ENCODE results near the gene TAF6L. TPM values are rescaled to one million over a fixed set of nuclear protein-coding genes. Genes with fewer than 3 reads are reported as not detected.
"Not testable (repeated sequence)": the region's sequence is repeated elsewhere in the genome, so short reads cannot be mapped to it uniquely, and the experiment has no call there.

TAF6L gene
- total RNA-seq, 4 donors from 2014 or later, result 15.6 to 29.6 (median 17.8) TPM

GRCh38 chr11:62753736-62754603 lies 17.2 kb upstream of the TAF6L start, which contains the start of gene ZBTB3:
Gene ZBTB3, minus strand, starts transcription at chr11:62754160. Its CDS starts 496 bp downstream, at chr11:62753664.
- Histone ChIP-seq H3K36me3 (peaks cover 0 to 14% (median 0%) of the 10 kb centered on the region in 3 donors), H3K27ac (peak within 1 kb of the TSS; percentile 87 to 94 (median 90)), H3K4me3 (peak within 1 kb of the TSS; percentile 61 to 79 (median 67)), H3K4me1 (peaks cover 0 to 23% (median 4%) of the 10 kb centered on the region in 4 donors), H3K9me3 (no peaks in the 10 kb centered on the region), H3K27me3 (no peaks in the 10 kb centered on the region)
- peak; percentile 99 for DNase-seq
- TF ChIP-seq CTCF (IDR thresholded peaks at IDR 0.05) (peak in 4 of 6 experiments; percentile 2 to 47 (median 42)), POLR2A (IDR thresholded peaks at IDR 0.05) (peak; percentile 64 to 85)

- TF ChIP-seq CTCF (IDR thresholded peaks at IDR 0.05) (no peak), POLR2A (IDR thresholded peaks at IDR 0.05) (no peak)
- no peak overlapping the region for H3K27ac ChIP-seq
- H3K27me3 ChIP-seq, result no peaks in the 10 kb centered on the region
- DNase-seq, result no peak
- peaks cover 0 to 23% (median 4%) of the 10 kb centered on the region in 4 donors for H3K4me1 ChIP-seq
- no peak overlapping the region for H3K4me3 ChIP-seq
- H3K9me3 ChIP-seq, result no peaks in the 10 kb centered on the region
- H3K36me3 ChIP-seq, result peaks cover 0 to 13% (median 0%) of the 10 kb centered on the region in 3 donors
Observed at GRCh38 chr11:62755086-62755615, 16.0 kb upstream of the TAF6L start.

GRCh38 chr11:62757846-62758788 lies 13.1 kb upstream of the TAF6L start:
- H3K4me1 ChIP-seq, result peaks cover 0 to 21% (median 8%) of the 10 kb centered on the region in 4 donors
- no peak for DNase-seq

GRCh38 chr11:62760867-62761227 lies 10.3 kb upstream of the TAF6L start:
- Histone ChIP-seq H3K4me3 (peak overlapping the region; percentile 65 to 81 (median 70)), H3K27ac (peak overlapping the region; percentile 82 to 87 (median 84)), H3K4me1 (peaks cover 0 to 10% (median 4%) of the 10 kb centered on the region in 4 donors)
- H3K9me3 ChIP-seq, H3K36me3 ChIP-seq, H3K27me3 ChIP-seq, DNase-seq: not testable (repeated sequence)

More at GRCh38 chr11:62757846-62758788, 13.1 kb upstream of the TAF6L start:
- Histone ChIP-seq H3K36me3 (no peaks in the 10 kb centered on the region), H3K9me3 (no peaks in the 10 kb centered on the region), H3K27ac (no peak overlapping the region), H3K4me3 (no peak overlapping the region), H3K27me3 (no peaks in the 10 kb centered on the region)
- TF ChIP-seq POLR2A (IDR thresholded peaks at IDR 0.05) (no peak), CTCF (IDR thresholded peaks at IDR 0.05) (no peak)

GRCh38 chr11:62770778-62771143 lies 435 bp upstream of the TAF6L start:
- peak; percentile 40 to 59 (median 57) for DNase-seq
- Histone ChIP-seq H3K4me3 (peak overlapping the region; percentile 56 to 96 (median 76)), H3K27ac (peak overlapping the region; percentile 85 to 98 (median 93)), H3K27me3 (no peaks in the 10 kb centered on the region), H3K4me1 (peaks cover 0 to 17% (median 6%) of the 10 kb centered on the region in 4 donors), H3K9me3 (no peaks in the 10 kb centered on the region), H3K36me3 (peaks cover 0 to 23% (median 0%) of the 10 kb centered on the region in 3 donors)
- no peak for TF ChIP-seq POLR2A (IDR thresholded peaks at IDR 0.05)
- no peak for TF ChIP-seq CTCF (IDR thresholded peaks at IDR 0.05)
